ENCODE measurements around the gene OTOA.

DNA sequence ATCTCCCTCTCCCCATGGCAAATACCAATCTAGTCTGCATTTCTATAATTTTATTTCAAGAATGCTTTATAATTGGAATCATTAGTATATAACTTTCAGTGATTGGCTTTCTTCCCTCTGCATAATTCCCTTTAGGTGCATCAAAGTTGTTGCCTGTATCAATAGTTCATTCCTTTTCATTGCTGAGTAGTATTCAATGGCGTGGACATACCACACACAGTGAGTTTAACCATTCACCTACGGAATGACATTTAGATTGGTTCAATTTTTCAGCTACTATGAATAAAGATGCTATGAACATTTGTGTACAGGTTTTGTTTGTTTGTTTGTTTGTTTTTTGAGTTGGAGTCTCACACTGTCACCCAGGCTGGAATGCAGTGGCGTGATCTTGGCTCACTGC, 9.7 kb downstream of the OTOA start:
- TF ChIP-seq, protein P1, sequence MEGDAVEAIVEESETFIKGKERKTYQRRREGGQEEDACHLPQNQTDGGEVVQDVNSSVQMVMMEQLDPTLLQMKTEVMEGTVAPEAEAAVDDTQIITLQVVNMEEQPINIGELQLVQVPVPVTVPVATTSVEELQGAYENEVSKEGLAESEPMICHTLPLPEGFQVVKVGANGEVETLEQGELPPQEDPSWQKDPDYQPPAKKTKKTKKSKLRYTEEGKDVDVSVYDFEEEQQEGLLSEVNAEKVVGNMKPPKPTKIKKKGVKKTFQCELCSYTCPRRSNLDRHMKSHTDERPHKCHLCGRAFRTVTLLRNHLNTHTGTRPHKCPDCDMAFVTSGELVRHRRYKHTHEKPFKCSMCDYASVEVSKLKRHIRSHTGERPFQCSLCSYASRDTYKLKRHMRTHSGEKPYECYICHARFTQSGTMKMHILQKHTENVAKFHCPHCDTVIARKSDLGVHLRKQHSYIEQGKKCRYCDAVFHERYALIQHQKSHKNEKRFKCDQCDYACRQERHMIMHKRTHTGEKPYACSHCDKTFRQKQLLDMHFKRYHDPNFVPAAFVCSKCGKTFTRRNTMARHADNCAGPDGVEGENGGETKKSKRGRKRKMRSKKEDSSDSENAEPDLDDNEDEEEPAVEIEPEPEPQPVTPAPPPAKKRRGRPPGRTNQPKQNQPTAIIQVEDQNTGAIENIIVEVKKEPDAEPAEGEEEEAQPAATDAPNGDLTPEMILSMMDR (tag by site-specific recombination; IDR thresholded peaks at IDR 0.05), result no peak
- no peak for TF ChIP-seq YY1 (tag by site-specific recombination; IDR thresholded peaks at IDR 0.05)
- TF ChIP-seq ZNF692 (tag by site-specific recombination; IDR thresholded peaks at IDR 0.05), result no peak
- TF ChIP-seq, protein P2, sequence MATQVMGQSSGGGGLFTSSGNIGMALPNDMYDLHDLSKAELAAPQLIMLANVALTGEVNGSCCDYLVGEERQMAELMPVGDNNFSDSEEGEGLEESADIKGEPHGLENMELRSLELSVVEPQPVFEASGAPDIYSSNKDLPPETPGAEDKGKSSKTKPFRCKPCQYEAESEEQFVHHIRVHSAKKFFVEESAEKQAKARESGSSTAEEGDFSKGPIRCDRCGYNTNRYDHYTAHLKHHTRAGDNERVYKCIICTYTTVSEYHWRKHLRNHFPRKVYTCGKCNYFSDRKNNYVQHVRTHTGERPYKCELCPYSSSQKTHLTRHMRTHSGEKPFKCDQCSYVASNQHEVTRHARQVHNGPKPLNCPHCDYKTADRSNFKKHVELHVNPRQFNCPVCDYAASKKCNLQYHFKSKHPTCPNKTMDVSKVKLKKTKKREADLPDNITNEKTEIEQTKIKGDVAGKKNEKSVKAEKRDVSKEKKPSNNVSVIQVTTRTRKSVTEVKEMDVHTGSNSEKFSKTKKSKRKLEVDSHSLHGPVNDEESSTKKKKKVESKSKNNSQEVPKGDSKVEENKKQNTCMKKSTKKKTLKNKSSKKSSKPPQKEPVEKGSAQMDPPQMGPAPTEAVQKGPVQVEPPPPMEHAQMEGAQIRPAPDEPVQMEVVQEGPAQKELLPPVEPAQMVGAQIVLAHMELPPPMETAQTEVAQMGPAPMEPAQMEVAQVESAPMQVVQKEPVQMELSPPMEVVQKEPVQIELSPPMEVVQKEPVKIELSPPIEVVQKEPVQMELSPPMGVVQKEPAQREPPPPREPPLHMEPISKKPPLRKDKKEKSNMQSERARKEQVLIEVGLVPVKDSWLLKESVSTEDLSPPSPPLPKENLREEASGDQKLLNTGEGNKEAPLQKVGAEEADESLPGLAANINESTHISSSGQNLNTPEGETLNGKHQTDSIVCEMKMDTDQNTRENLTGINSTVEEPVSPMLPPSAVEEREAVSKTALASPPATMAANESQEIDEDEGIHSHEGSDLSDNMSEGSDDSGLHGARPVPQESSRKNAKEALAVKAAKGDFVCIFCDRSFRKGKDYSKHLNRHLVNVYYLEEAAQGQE (tag by site-specific recombination; IDR thresholded peaks at IDR 0.05), result no peak
- TF ChIP-seq, protein P3, sequence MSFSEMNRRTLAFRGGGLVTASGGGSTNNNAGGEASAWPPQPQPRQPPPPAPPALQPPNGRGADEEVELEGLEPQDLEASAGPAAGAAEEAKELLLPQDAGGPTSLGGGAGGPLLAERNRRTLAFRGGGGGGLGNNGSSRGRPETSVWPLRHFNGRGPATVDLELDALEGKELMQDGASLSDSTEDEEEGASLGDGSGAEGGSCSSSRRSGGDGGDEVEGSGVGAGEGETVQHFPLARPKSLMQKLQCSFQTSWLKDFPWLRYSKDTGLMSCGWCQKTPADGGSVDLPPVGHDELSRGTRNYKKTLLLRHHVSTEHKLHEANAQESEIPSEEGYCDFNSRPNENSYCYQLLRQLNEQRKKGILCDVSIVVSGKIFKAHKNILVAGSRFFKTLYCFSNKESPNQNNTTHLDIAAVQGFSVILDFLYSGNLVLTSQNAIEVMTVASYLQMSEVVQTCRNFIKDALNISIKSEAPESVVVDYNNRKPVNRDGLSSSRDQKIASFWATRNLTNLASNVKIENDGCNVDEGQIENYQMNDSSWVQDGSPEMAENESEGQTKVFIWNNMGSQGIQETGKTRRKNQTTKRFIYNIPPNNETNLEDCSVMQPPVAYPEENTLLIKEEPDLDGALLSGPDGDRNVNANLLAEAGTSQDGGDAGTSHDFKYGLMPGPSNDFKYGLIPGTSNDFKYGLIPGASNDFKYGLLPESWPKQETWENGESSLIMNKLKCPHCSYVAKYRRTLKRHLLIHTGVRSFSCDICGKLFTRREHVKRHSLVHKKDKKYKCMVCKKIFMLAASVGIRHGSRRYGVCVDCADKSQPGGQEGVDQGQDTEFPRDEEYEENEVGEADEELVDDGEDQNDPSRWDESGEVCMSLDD (tag by site-specific recombination; IDR thresholded peaks at IDR 0.05), result no peak
- TF ChIP-seq ZBTB7A (tag by site-specific recombination; IDR thresholded peaks at IDR 0.05; ENCODE audit: low read depth), result no peak
- no peak for TF ChIP-seq ZNF24 (tag by site-specific recombination; IDR thresholded peaks at IDR 0.05)
- no peak for TF ChIP-seq BCL11A (tag by site-specific recombination; IDR thresholded peaks at IDR 0.05; ENCODE audit: low read depth)
- TF ChIP-seq ZNF513 (tag by site-specific recombination; IDR thresholded peaks at IDR 0.05), result no peak
- TF ChIP-seq HOXC10 (CRISPR knock-in tag; IDR thresholded peaks at IDR 0.05), result no peak
- TF ChIP-seq MYNN (tag by site-specific recombination; IDR thresholded peaks at IDR 0.05; ENCODE audit: borderline replicate concordance), result no peak
- TF ChIP-seq, protein P4, sequence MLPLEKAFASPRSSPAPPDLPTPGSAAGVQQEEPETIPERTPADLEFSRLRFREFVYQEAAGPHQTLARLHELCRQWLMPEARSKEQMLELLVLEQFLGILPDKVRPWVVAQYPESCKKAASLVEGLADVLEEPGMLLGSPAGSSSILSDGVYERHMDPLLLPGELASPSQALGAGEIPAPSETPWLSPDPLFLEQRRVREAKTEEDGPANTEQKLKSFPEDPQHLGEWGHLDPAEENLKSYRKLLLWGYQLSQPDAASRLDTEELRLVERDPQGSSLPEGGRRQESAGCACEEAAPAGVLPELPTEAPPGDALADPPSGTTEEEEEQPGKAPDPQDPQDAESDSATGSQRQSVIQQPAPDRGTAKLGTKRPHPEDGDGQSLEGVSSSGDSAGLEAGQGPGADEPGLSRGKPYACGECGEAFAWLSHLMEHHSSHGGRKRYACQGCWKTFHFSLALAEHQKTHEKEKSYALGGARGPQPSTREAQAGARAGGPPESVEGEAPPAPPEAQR (tag by site-specific recombination; IDR thresholded peaks at IDR 0.05), result no peak
- TF ChIP-seq ZNF776 (tag by site-specific recombination; IDR thresholded peaks at IDR 0.05; ENCODE audit: borderline replicate concordance), result no peak
